HCT116 (cell line): ENCODE data around the gene POU2F3. TPM values are rescaled to one million over a fixed set of nuclear protein-coding genes. Genes with fewer than 3 reads are reported as not detected.

Source experiments
- ATAC-seq: fragments of 200-7000 bp; cut with Tn5 transposase; 2 replicates; pipeline ENCODE4 v1.9.1; 2020; ENCODE audit warnings: mild to moderate bottlenecking, moderate library complexity
- BruUV-seq: library from RNA; stranded (reverse); fragments of 400-500 nt; replicated peaks from 2 replicates; lab custom pipeline; 2021; lab: Mats Ljungman, UMichigan
- CTCF ChIA-PET: fragments of 300-600 bp; sonication (Branson Sonifier 250); formaldehyde crosslinking; loops from one replicate; lab custom pipeline; 2021; ENCODE audit warnings: antibody characterized with exemption; lab: Charles Lee
- POLR2A ChIA-PET: fragments of 300-600, 350-600 bp; sonication (Branson Sonifier 250); formaldehyde crosslinking; loops from one replicate; lab custom pipeline; 2021; ENCODE audit warnings: antibody characterized with exemption; lab: Charles Lee
- RAD21 ChIA-PET, 2 experiments: fragments of 300-600 bp; sonication (Branson Sonifier 250); formaldehyde crosslinking; loops; one replicate each; lab custom pipeline; 2023; ENCODE audit warnings: low total read pairs in 2 of 2; ENCODE audit not compliant: uncharacterized antibody in 2 of 2, unreplicated experiment in 2 of 2, low non-redundant PET in 1 of 2; lab: Charles Lee
- DNase-seq: peaks from one replicate; pipeline ENCODE4 v3.0.0-alpha.2; 2010; ENCODE audit warnings: low read depth, low spot score
- H2AFZ ChIP-seq: fragments of 200-600 bp; shearing (Covaris generic), sonication (generic); 2 replicates; pipeline ENCODE4 v1.6.1; 2017; ENCODE audit warnings: low read depth, mixed run types, mixed read lengths, antibody characterized with exemption, low read length; ENCODE audit not compliant: poor library complexity, severe bottlenecking
- H3K27ac ChIP-seq: 2 replicates; pipeline ENCODE4 v1.5.1; 2012; ENCODE audit warnings: low read depth, low read length
- H3K27me3 ChIP-seq: fragments of 200-600 bp; sonication (generic); 2 replicates; pipeline ENCODE4 v1.6.1; 2016; ENCODE audit warnings: mixed run types, low read length, mixed read lengths; ENCODE audit not compliant: insufficient read depth
- H3K36me3 ChIP-seq, 2 experiments: fragments of 200-500 bp in 1 of 2; fragments of 200-600 bp in 1 of 2; sonication (Bioruptor generic) in 1 of 2; sonication (generic) in 1 of 2; 2 replicates each; pipeline versions ENCODE4 v1.5.1 to v1.6.1; 2014 to 2016; ENCODE audit warnings: low read length in 2 of 2, inconsistent platforms in 1 of 2, mixed read lengths in 1 of 2, mixed run types in 1 of 2; ENCODE audit not compliant: insufficient read depth in 2 of 2, control insufficient read depth in 1 of 2
- H3K4me1 ChIP-seq, 2 experiments: fragments of 200-600 bp in 1 of 2; sonication (generic) in 1 of 2; 2 replicates each; pipeline versions ENCODE4 v1.5.1 to v1.6.1; 2012 to 2017; ENCODE audit warnings: low read length in 2 of 2, inconsistent platforms in 1 of 2, mild to moderate bottlenecking in 1 of 2, mixed read lengths in 1 of 2, mixed run types in 1 of 2, moderate library complexity in 1 of 2; ENCODE audit not compliant: insufficient read depth in 2 of 2, control insufficient read depth in 1 of 2
- H3K4me2 ChIP-seq: fragments of 200-600 bp; sonication (generic); 2 replicates; pipeline ENCODE4 v1.6.1; 2017; ENCODE audit warnings: mixed run types, low read length, mixed read lengths
- H3K4me3 ChIP-seq, 2 experiments: fragments of 200-600 bp in 1 of 2; sonication (generic) in 1 of 2; replicated peaks in 1 of 2; 2 replicates each; pipeline ENCODE4 v1.5.1; 2011 to 2016; ENCODE audit warnings: low read length in 2 of 2, control low read depth in 1 of 2, low read depth in 1 of 2, mild to moderate bottlenecking in 1 of 2, mixed read lengths in 1 of 2, mixed run types in 1 of 2
- H3K79me2 ChIP-seq: fragments of 200-600 bp; sonication (generic); 2 replicates; pipeline ENCODE4 v1.6.1; 2017; ENCODE audit warnings: mild to moderate bottlenecking, mixed run types, low read length, moderate library complexity, mixed read lengths; ENCODE audit not compliant: insufficient read depth
- H3K9ac ChIP-seq: fragments of 200-600 bp; sonication (generic); 2 replicates; pipeline ENCODE4 v1.6.1; 2016; ENCODE audit warnings: low read length, mixed read lengths
- H3K9me2 ChIP-seq: fragments of 200-600 bp; sonication (generic), shearing (Covaris generic); 2 replicates; pipeline ENCODE4 v1.6.1; 2017; ENCODE audit warnings: mixed run types, mild to moderate bottlenecking, moderate library complexity; ENCODE audit not compliant: insufficient read depth
- H3K9me3 ChIP-seq, 2 experiments: fragments of 200-500 bp in 1 of 2; fragments of 200-600 bp in 1 of 2; sonication (Bioruptor generic) in 1 of 2; sonication (generic) in 1 of 2; 2 replicates each; pipeline ENCODE4 v1.6.1; 2014 to 2017; ENCODE audit warnings: low read length in 2 of 2, mixed read lengths in 2 of 2, inconsistent platforms in 1 of 2, low read depth in 1 of 2, mild to moderate bottlenecking in 1 of 2, mixed run types in 1 of 2, moderate library complexity in 1 of 2; ENCODE audit not compliant: control insufficient read depth in 1 of 2, insufficient read depth in 1 of 2
- H4K20me1 ChIP-seq: fragments of 200-600 bp; sonication (generic), shearing (Covaris generic); 2 replicates; pipeline ENCODE4 v1.6.1; 2017; ENCODE audit warnings: mixed run types, mild to moderate bottlenecking, moderate library complexity; ENCODE audit not compliant: insufficient read depth
- CEBPB ChIP-seq: IDR thresholded peaks from 2 replicates; pipeline ENCODE4 v1.6.1; 2012; ENCODE audit warnings: low read depth
- CTCF ChIP-seq, 3 experiments: fragments of 200-600 bp in 1 of 3; sonication (generic) in 1 of 3; IDR thresholded peaks in 2 of 3; conservative IDR thresholded peaks in 1 of 3; 2 replicates each; pipeline ENCODE4 v1.5.1; 2012 to 2017; ENCODE audit warnings: low read depth in 2 of 3, low read length in 2 of 3, antibody characterized with exemption in 1 of 3, borderline replicate concordance in 1 of 3, control low read depth in 1 of 3, mild to moderate bottlenecking in 1 of 3, mixed read lengths in 1 of 3, mixed run types in 1 of 3, moderate library complexity in 1 of 3; ENCODE audit not compliant: insufficient read depth in 1 of 3
- EGR1 ChIP-seq: IDR thresholded peaks from 2 replicates; pipeline ENCODE4 v1.6.1; 2012; ENCODE audit warnings: low read depth
- ELF1 ChIP-seq: IDR thresholded peaks from 2 replicates; pipeline ENCODE4 v1.6.1; 2012; ENCODE audit warnings: low read depth, borderline replicate concordance
- JUND ChIP-seq: IDR thresholded peaks from 2 replicates; pipeline ENCODE4 v1.6.1; 2012
- POLR2A ChIP-seq: IDR thresholded peaks from 2 replicates; pipeline ENCODE4 v1.7.0; 2011; ENCODE audit warnings: borderline replicate concordance; ENCODE audit not compliant: insufficient read depth, insufficient read length; ENCODE audit errors: extremely low read depth
- SIN3A ChIP-seq: IDR thresholded peaks from 2 replicates; pipeline ENCODE4 v1.6.1; 2012; ENCODE audit warnings: low read depth
- TCF7L2 ChIP-seq: IDR thresholded peaks from 2 replicates; pipeline ENCODE4 v1.7.0; 2011; ENCODE audit warnings: borderline replicate concordance, inconsistent platforms; ENCODE audit not compliant: insufficient read depth, insufficient read length; ENCODE audit errors: extremely low read depth
- ZFX ChIP-seq: fragments of 450-650 bp; IDR thresholded peaks from 2 replicates; pipeline ENCODE4 v1.6.1; 2017
- ZNF274 ChIP-seq: fragments of 200-500 bp; sonication (Bioruptor generic); IDR thresholded peaks from 2 replicates; pipeline ENCODE4 v1.6.1; 2014; ENCODE audit warnings: mild to moderate bottlenecking, low read depth, low read length, inconsistent platforms
- intact Hi-C: fragments of 100-400 bp; cut with micrococcal nuclease; formaldehyde crosslinking; loops from 2 replicates; pipeline ENCODE4 v1.10.0; 2022
- total RNA-seq: library from RNA; stranded (reverse); gene quantifications from one replicate; pipeline ENCODE4 v1.2.1, GENCODE V29; 2021; ENCODE audit not compliant: unreplicated experiment
- TF ChIP-seq, protein P1 (sequence below): IDR thresholded peaks from 2 replicates; pipeline ENCODE4 v1.6.1; 2012
- TF ChIP-seq, protein P2 (sequence below): IDR thresholded peaks from 2 replicates; pipeline ENCODE4 v1.6.1; 2011; ENCODE audit warnings: mild to moderate bottlenecking, low read length, moderate library complexity; ENCODE audit not compliant: insufficient replicate concordance; ENCODE audit errors: extremely low read depth

The POU2F3 gene
- total RNA-seq, 1 experiment from 2014 or later = 0.15 TPM

DNA sequence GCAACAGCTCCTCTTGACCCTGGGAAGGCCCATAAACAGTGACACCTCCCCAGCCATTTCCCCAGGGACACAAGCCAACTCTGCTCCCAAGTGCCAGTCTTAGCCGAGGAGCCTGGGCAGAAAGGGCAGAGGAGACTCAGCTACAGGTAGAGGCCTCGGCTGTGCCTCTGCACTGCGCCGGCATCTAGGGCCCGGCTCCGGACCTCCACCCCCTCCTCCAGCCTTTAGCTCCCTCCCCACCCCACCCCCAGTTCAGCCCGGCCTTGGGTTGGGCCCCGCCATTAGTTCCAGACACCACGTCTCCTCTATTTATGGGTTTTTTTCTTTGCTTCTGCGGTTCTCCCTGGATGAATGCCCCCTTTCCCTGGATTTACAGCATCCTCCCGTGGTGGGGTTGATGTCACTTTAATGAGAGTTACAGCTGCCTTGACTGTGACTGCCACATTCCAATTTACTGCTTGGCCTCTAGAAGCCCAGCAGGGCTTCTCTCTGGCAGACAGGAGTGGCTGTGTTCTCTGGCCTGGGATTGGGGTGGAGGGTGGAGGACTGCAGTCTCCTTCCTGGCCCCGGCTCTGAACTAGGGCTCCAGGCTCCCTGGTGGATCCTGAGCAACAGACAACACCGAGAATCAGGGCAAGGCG lies 42.6 kb upstream of the POU2F3 start:
- ChIA-PET CTCF (no interaction called here), RAD21 (no interaction called here)
- Histone ChIP-seq H3K9me3 (no peaks in the 10 kb centered on the region), H3K27ac (no peak overlapping the region), H3K9me2 (no peaks in the 10 kb centered on the region), H3K4me3 (no peak overlapping the region), H3K79me2 (no peaks in the 10 kb centered on the region), H4K20me1 (no peaks in the 10 kb centered on the region), H3K4me2 (no peak overlapping the region)
- intact Hi-C loops = no loop called here
- BruUV-seq = no TSS peak
- TF ChIP-seq SIN3A = no peak
- no peak for TF ChIP-seq ZFX
- no peak for TF ChIP-seq CEBPB
- no peak for TF ChIP-seq ELF1
- no peak for TF ChIP-seq POLR2A
- TF ChIP-seq, all 23 proteins: peak for 0
- H3K4me1 ChIP-seq = peaks cover 0 to 12% of the 10 kb centered on the region in 2 experiments; a peak in 1 of 4 replicates
- H3K36me3 ChIP-seq = no peaks in the 10 kb centered on the region
- H3K9ac ChIP-seq = no peak overlapping the region
- DNase-seq = no peak
- ATAC-seq = no peak
- no peak overlapping the region for H2AFZ ChIP-seq
- H3K27me3 ChIP-seq = no peaks in the 10 kb centered on the region
- POLR2A ChIA-PET = no interaction called here

GRCh38 chr11:120197977-120198376 lies 42.0 kb upstream of the POU2F3 start:
- H3K4me2 ChIP-seq = no peak overlapping the region
- ATAC-seq = no peak

More at GRCh38 chr11:120197977-120198376, 42.0 kb upstream of the POU2F3 start:
- Histone ChIP-seq H3K9ac (no peak overlapping the region), H3K27ac (no peak overlapping the region), H4K20me1 (no peaks in the 10 kb centered on the region), H3K36me3 (no peaks in the 10 kb centered on the region), H3K79me2 (no peaks in the 10 kb centered on the region), H3K27me3 (no peaks in the 10 kb centered on the region), H3K4me3 (no peak overlapping the region), H2AFZ (no peak overlapping the region), H3K9me3 (no peaks in the 10 kb centered on the region), H3K4me1 (peaks cover 0 to 12% of the 10 kb centered on the region in 2 experiments; a peak in 1 of 4 replicates), H3K9me2 (no peaks in the 10 kb centered on the region)
- intact Hi-C loops = no loop called here
- POLR2A ChIA-PET = no interaction called here
- TF ChIP-seq ZNF274 (no peak), CTCF (IDR thresholded peaks at IDR 0.05 in 2 of 3, conservative IDR thresholded peaks at IDR 0.05 in 1 of 3; ENCODE audit: borderline replicate concordance in 1 of 3, insufficient read depth in 1 of 3, low read depth in 2 of 3, low read length in 2 of 3) (no peak), JUND (no peak), TCF7L2 (no peak), EGR1 (no peak), CEBPB (no peak)
- TF ChIP-seq, protein P1, sequence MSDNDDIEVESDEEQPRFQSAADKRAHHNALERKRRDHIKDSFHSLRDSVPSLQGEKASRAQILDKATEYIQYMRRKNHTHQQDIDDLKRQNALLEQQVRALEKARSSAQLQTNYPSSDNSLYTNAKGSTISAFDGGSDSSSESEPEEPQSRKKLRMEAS = no peak
- TF ChIP-seq, protein P2, sequence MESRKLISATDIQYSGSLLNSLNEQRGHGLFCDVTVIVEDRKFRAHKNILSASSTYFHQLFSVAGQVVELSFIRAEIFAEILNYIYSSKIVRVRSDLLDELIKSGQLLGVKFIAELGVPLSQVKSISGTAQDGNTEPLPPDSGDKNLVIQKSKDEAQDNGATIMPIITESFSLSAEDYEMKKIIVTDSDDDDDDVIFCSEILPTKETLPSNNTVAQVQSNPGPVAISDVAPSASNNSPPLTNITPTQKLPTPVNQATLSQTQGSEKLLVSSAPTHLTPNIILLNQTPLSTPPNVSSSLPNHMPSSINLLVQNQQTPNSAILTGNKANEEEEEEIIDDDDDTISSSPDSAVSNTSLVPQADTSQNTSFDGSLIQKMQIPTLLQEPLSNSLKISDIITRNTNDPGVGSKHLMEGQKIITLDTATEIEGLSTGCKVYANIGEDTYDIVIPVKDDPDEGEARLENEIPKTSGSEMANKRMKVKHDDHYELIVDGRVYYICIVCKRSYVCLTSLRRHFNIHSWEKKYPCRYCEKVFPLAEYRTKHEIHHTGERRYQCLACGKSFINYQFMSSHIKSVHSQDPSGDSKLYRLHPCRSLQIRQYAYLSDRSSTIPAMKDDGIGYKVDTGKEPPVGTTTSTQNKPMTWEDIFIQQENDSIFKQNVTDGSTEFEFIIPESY = no peak
- RAD21 ChIA-PET = no interaction called here
- no TSS peak for BruUV-seq
- CTCF ChIA-PET = no interaction called here
- no peak for DNase-seq
